CD8-positive, alpha-beta memory T cell (primary cell): ENCODE data around the gene KIAA1143. TPM values are rescaled to one million over a fixed set of nuclear protein-coding genes. Genes with fewer than 3 reads are reported as not detected.

Experiments used
- CTCF ChIA-PET: fragments of 350-600 bp; sonication (Branson Sonifier 250); formaldehyde crosslinking; loops from one replicate; lab custom pipeline; 2021; ENCODE audit warnings: antibody characterized with exemption; lab: Charles Lee
- POLR2A ChIA-PET: fragments of 350-600 bp; sonication (Branson Sonifier 250); formaldehyde crosslinking; loops from one replicate; lab custom pipeline; 2021; ENCODE audit warnings: antibody characterized with exemption; lab: Charles Lee
- DNase-seq, 5 donors: peaks; one replicate each; pipeline versions ENCODE4 v3.0.0 to v3.0.0-alpha.2; 2020 to 2022; ENCODE audit warnings: mixed read lengths in 1 of 5
- H3K27ac ChIP-seq: one replicate; pipeline ENCODE4 v1.7.0; 2013; ENCODE audit warnings: low read depth, mild to moderate bottlenecking, low read length, moderate library complexity
- H3K27me3 ChIP-seq: 2 replicates; pipeline ENCODE4 v1.7.0; 2013; ENCODE audit warnings: low read length, mild to moderate bottlenecking; ENCODE audit not compliant: insufficient read depth, poor library complexity, severe bottlenecking
- H3K36me3 ChIP-seq: 2 replicates; pipeline ENCODE4 v1.7.0; 2013; ENCODE audit warnings: mild to moderate bottlenecking, low read length, moderate library complexity; ENCODE audit not compliant: insufficient read depth
- H3K4me1 ChIP-seq: 2 replicates; pipeline ENCODE4 v1.7.0; 2013; ENCODE audit warnings: mild to moderate bottlenecking, low read length, moderate library complexity; ENCODE audit not compliant: insufficient read depth
- H3K4me3 ChIP-seq: 2 replicates; pipeline ENCODE4 v1.7.0; 2013; ENCODE audit warnings: mild to moderate bottlenecking, low read length
- H3K9me3 ChIP-seq: 2 replicates; pipeline ENCODE4 v1.7.0; 2013; ENCODE audit warnings: mild to moderate bottlenecking, low read length
- H3K27ac Mint-ChIP-seq, 8 donors: one replicate each; pipeline ENCODE4 v1.8.0; 2020 to 2021; ENCODE audit warnings: mixed read lengths in 8 of 8, mild to moderate bottlenecking in 6 of 8, inconsistent platforms in 3 of 8, moderate library complexity in 3 of 8
- H3K27me3 Mint-ChIP-seq, 2 donors: one replicate each; pipeline ENCODE4 v1.8.0; 2020 to 2021; ENCODE audit warnings: mixed read lengths in 2 of 2, mild to moderate bottlenecking in 1 of 2, moderate library complexity in 1 of 2
- H3K36me3 Mint-ChIP-seq, 3 donors: one replicate each; pipeline ENCODE4 v1.8.0; 2020 to 2021; ENCODE audit warnings: mixed read lengths in 3 of 3, inconsistent platforms in 1 of 3, mild to moderate bottlenecking in 1 of 3
- H3K4me1 Mint-ChIP-seq, 3 donors: one replicate each; pipeline ENCODE4 v1.8.0; 2020 to 2021; ENCODE audit warnings: mixed read lengths in 3 of 3, inconsistent platforms in 1 of 3, mild to moderate bottlenecking in 1 of 3
- H3K4me3 Mint-ChIP-seq, 7 donors: one replicate each; pipeline ENCODE4 v1.8.0; 2020 to 2021; ENCODE audit warnings: mixed read lengths in 7 of 7, mild to moderate bottlenecking in 6 of 7, moderate library complexity in 4 of 7, inconsistent platforms in 2 of 7
- H3K9me3 Mint-ChIP-seq, 5 donors: one replicate each; pipeline ENCODE4 v1.8.0; 2020 to 2022; ENCODE audit warnings: mixed read lengths in 5 of 5, mild to moderate bottlenecking in 3 of 5, moderate library complexity in 2 of 5, inconsistent platforms in 1 of 5
- polyA plus RNA-seq: library from polyadenylated mRNA; unstranded; fragments of 300-500 nt; fragmentation: Illumina TruSeq; gene quantifications from one replicate; pipeline ENCODE4 v1.2.3, GENCODE V29; 2021
- total RNA-seq, 2 experiments: library from RNA; stranded (reverse); gene quantifications; one replicate each; pipeline ENCODE4 v1.2.3, GENCODE V29; 2021

The KIAA1143 gene
- total and polyA plus RNA-seq, 3 experiments from 2014 or later, result 24.5 to 41.7 (median 38.9) TPM

DNA sequence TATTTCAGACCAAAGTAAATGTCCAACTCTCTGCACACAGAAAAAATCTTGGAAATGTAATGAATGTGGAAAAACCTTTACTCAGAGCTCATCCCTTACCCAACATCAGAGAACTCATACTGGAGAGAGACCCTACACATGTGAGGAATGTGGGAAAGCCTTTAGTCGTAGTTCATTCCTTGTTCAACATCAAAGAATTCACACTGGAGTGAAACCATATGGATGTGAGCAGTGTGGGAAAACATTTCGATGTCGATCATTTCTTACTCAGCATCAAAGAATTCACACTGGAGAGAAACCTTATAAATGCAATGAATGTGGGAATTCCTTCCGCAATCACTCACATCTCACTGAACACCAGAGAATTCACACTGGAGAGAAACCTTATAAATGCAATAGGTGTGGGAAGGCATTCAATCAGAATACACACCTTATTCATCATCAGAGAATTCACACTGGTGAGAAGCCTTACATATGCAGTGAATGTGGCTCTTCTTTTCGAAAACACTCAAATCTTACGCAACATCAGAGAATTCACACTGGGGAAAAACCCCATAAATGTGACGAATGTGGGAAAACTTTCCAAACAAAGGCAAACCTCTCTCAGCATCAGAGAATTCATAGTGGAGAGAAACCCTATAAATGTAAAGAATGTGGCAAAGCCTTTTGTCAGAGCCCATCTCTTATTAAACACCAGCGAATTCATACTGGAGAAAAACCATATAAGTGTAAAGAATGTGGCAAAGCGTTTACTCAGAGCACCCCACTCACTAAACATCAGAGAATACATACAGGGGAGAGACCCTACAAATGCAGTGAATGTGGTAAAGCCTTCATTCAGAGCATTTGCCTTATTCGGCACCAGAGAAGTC lies 40.0 kb downstream of the KIAA1143 start:
- Histone ChIP-seq H3K27me3 (no peaks in the 10 kb centered on the region), H3K4me3 (no peak overlapping the region), H3K4me1 (no peaks in the 10 kb centered on the region), H3K27ac (no peak overlapping the region), H3K9me3 (peaks cover 65% of the 10 kb centered on the region), H3K36me3 (peaks cover 10% of the 10 kb centered on the region)
- Mint-ChIP-seq H3K27ac (peak overlapping the region in 1 of 8 donors; percentile 36), H3K9me3 (peaks cover 51 to 91% (median 88%) of the 10 kb centered on the region in 5 donors), H3K27me3 (peaks cover 0 to 3% of the 10 kb centered on the region in 2 donors), H3K4me3 (no peak overlapping the region), H3K4me1 (no peaks in the 10 kb centered on the region), H3K36me3 (peaks cover 17 to 73% (median 64%) of the 10 kb centered on the region in 3 donors)
- CTCF ChIA-PET, result no interaction called here
- POLR2A ChIA-PET, result no interaction called here
- DNase-seq, result peak in 1 of 5 donors; percentile 2

DNA sequence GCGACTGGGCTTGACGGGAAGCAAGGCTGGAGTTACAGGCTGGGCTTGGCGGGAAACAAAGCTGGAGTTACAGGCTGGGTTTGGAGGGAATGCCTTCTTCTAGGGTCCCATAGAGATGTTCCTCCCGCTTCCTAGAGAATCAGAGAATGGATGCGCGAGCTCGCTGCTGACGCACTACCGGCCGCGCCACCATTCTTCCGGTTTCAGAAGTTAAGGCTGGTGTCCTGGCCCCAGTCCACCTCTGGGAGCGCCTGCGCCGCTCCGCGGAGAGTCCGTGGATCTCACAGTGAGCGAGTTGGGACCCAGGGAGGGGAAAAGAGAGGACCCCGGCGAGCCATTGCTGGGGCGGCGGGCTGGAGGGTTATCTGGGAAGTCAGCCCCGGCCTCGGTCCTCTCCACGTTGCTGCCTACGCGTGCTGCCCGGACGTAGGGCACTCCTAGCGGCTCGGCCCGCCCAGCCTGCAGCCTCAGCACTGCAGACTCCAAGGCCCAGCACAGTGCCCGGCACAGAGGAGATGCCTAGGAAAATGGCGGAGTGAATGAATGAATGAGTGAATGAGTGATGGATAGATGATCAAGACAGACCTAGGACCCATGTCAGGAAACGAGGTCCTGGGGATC lies 48.9 kb downstream of the KIAA1143 start, which contains the start of gene ZNF502:
Gene ZNF502, plus strand, starts transcription at position 206 of the 621 bp plus-strand sequence. CDS start 7,602 bp downstream, outside the sequence.
- Histone ChIP-seq H3K9me3 (peaks cover 9% of the 10 kb centered on the region), H3K36me3 (no peaks in the 10 kb centered on the region), H3K27ac (no peak within 1 kb of the TSS), H3K27me3 (no peaks in the 10 kb centered on the region), H3K4me3 (peak within 1 kb of the TSS; percentile 76), H3K4me1 (peaks cover 6% of the 10 kb centered on the region)
- ChIA-PET CTCF (interaction anchor here (1.2 kb wide), 1 partner anchor 17 kb away, joined by 3 read pairs; the partner anchor contains the start of gene ZNF501), POLR2A (interaction anchor here (0.9 kb wide), 1 partner anchor 18 kb away, joined by 3 read pairs; no protein-coding TSS in a partner anchor)
- peaks cover 2 to 48% (median 29%) of the 10 kb centered on the region in 3 donors for H3K36me3 Mint-ChIP-seq
- peaks cover 10 to 17% (median 14%) of the 10 kb centered on the region in 3 donors for H3K4me1 Mint-ChIP-seq
- H3K4me3 Mint-ChIP-seq, result peak within 1 kb of the TSS; percentile 48 to 94 (median 86)
- peaks cover 12 to 36% of the 10 kb centered on the region in 2 donors for H3K27me3 Mint-ChIP-seq
- DNase-seq, result peak; percentile 17 to 56 (median 36)
- H3K9me3 Mint-ChIP-seq, result peaks cover 24 to 69% (median 51%) of the 10 kb centered on the region in 5 donors
- H3K27ac Mint-ChIP-seq, result peak within 1 kb of the TSS in 7 of 8 donors; percentile 25 to 90 (median 61)

Other genes with a start within 250 kb of the KIAA1143 start
- 1 to 10 TPM; 3.7 to 4.7 TPM for gene ZKSCAN7, start 206.4 kb downstream of the KIAA1143 start, total RNA-seq
- gene ZKSCAN7, start 206.4 kb downstream of the KIAA1143 start, polyA plus RNA-seq, result 3.8 TPM
- under 1 TPM; 0.35 to 0.53 TPM for gene ZNF660, start 176.7 kb downstream of the KIAA1143 start, total RNA-seq
- gene ZNF660, start 176.7 kb downstream of the KIAA1143 start, polyA plus RNA-seq, result 0.07 TPM
- gene ZNF197, start 136.6 kb downstream of the KIAA1143 start, total RNA-seq, result 10 to 100 TPM; 13.8 to 14.2 TPM
- 5.7 TPM for gene ZNF197, start 136.6 kb downstream of the KIAA1143 start, polyA plus RNA-seq
- gene ZNF35, start 112.9 kb downstream of the KIAA1143 start, total RNA-seq, result 1 to 10 TPM; 8.2 to 9.0 TPM
- gene ZNF35, start 112.9 kb downstream of the KIAA1143 start, polyA plus RNA-seq, result 2.4 TPM
- gene ZNF502, start 49.0 kb downstream of the KIAA1143 start, total RNA-seq, result 1 to 10 TPM; 1.6 to 1.7 TPM
- 4.1 TPM for gene ZNF502, start 49.0 kb downstream of the KIAA1143 start, polyA plus RNA-seq
- gene ZNF501, start 32.0 kb downstream of the KIAA1143 start, total RNA-seq, result 1 to 10 TPM; 4.9 to 6.0 TPM
- 2.9 TPM for gene ZNF501, start 32.0 kb downstream of the KIAA1143 start, polyA plus RNA-seq
- 10 to 100 TPM; 21.7 to 23.6 TPM for gene KIF15, start 175 bp upstream of the KIAA1143 start, total RNA-seq
- gene KIF15, start 175 bp upstream of the KIAA1143 start, polyA plus RNA-seq, result 0.24 TPM
- 1 to 10 TPM; 8.2 to 9.1 TPM for gene TMEM42, start 100.3 kb upstream of the KIAA1143 start, total RNA-seq
- 35.9 TPM for gene TMEM42, start 100.3 kb upstream of the KIAA1143 start, polyA plus RNA-seq
- not detected for gene TGM4, start 113.0 kb upstream of the KIAA1143 start, total RNA-seq
- gene TGM4, start 113.0 kb upstream of the KIAA1143 start, polyA plus RNA-seq, result 0.43 TPM
- 10 to 100 TPM; 40.9 to 41.8 TPM for gene ZDHHC3, start 214.6 kb upstream of the KIAA1143 start, total RNA-seq
- 46.3 TPM for gene ZDHHC3, start 214.6 kb upstream of the KIAA1143 start, polyA plus RNA-seq
- 10 to 100 TPM; 86.4 to 89.6 TPM for gene EXOSC7, start 214.6 kb upstream of the KIAA1143 start, total RNA-seq
- 42.1 TPM for gene EXOSC7, start 214.6 kb upstream of the KIAA1143 start, polyA plus RNA-seq